HG03135 (cell line): Measurements from ENCODE around the gene PLA2G15.

ENCODE experiments used
- ATAC-seq: cut with Tn5 transposase; IDR thresholded peaks from one replicate; pipeline ENCODE4 v1.9.1; 2021; ENCODE audit warnings: mild to moderate bottlenecking, moderate library complexity; ENCODE audit not compliant: unreplicated experiment

The PLA2G15 gene

GRCh38 chr16:68296291-68296690, 51.1 kb downstream of the PLA2G15 start:
- ATAC-seq: no peak

- no peak for ATAC-seq
Observed at GRCh38 chr16:68296693-68297092, 51.5 kb downstream of the PLA2G15 start.

- ATAC-seq: no peak
Observed at GRCh38 chr16:68297908-68298307, 52.7 kb downstream of the PLA2G15 start.

- no peak for ATAC-seq
Observed at GRCh38 chr16:68298312-68298711, 53.1 kb downstream of the PLA2G15 start.

GRCh38 chr16:68298907-68299561, 53.9 kb downstream of the PLA2G15 start:
- no peak for ATAC-seq

GRCh38 chr16:68299571-68300453, 54.6 kb downstream of the PLA2G15 start:
- ATAC-seq: no peak

- ATAC-seq: no peak
Observed at GRCh38 chr16:68300734-68301459, 55.7 kb downstream of the PLA2G15 start.

GRCh38 chr16:68306633-68307032, 61.5 kb downstream of the PLA2G15 start:
- ATAC-seq: no peak

GRCh38 chr16:68309799-68310198, 64.6 kb downstream of the PLA2G15 start:
- ATAC-seq: no peak

- ATAC-seq: peak; percentile 1
Observed at GRCh38 chr16:68310437-68310773, 65.2 kb downstream of the PLA2G15 start.
